ENCODE results near the gene SH3GL3.

DNA sequence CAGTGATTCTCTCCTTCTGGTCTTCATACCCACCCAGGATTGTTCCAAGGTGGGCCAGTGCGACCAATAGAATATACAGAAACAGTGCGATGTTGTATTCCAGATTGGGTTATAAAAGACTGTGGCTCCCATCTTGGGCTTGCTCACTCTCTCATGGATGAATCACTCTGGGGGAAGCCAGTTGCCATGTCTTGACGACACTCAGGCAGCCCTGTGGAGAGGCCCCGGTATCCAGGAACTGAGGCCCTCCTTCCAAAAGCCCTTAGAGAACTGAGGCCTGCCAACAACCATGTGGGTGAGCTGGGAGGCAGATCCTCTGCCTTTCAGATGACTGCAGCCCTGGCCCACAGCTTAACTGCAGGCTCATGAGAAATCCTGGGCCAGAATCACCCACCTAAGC is 57.2 kb downstream of the SH3GL3 start:
- TF ChIP-seq, protein P1, sequence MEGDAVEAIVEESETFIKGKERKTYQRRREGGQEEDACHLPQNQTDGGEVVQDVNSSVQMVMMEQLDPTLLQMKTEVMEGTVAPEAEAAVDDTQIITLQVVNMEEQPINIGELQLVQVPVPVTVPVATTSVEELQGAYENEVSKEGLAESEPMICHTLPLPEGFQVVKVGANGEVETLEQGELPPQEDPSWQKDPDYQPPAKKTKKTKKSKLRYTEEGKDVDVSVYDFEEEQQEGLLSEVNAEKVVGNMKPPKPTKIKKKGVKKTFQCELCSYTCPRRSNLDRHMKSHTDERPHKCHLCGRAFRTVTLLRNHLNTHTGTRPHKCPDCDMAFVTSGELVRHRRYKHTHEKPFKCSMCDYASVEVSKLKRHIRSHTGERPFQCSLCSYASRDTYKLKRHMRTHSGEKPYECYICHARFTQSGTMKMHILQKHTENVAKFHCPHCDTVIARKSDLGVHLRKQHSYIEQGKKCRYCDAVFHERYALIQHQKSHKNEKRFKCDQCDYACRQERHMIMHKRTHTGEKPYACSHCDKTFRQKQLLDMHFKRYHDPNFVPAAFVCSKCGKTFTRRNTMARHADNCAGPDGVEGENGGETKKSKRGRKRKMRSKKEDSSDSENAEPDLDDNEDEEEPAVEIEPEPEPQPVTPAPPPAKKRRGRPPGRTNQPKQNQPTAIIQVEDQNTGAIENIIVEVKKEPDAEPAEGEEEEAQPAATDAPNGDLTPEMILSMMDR (IDR thresholded peaks at IDR 0.05) = no peak
- no peak for TF ChIP-seq POLR2A (IDR thresholded peaks at IDR 0.05)
